Fibroblast of mammary gland (primary cell): ENCODE data around the gene DLG5.

ENCODE experiments used
- DNase-seq: peaks from one replicate; pipeline ENCODE4 v3.0.0-alpha.2; 2010; ENCODE audit warnings: low read depth
- H3K4me3 ChIP-seq: 2 replicates; pipeline ENCODE4 v1.5.1; 2011; ENCODE audit warnings: low read depth, mild to moderate bottlenecking, low read length, moderate library complexity; ENCODE audit not compliant: control insufficient read depth
- CTCF ChIP-seq: conservative IDR thresholded peaks from 2 replicates; pipeline ENCODE4 v1.5.1; 2011; ENCODE audit warnings: low read depth, low read length, inconsistent platforms; ENCODE audit not compliant: control insufficient read depth, insufficient read depth

Gene DLG5

DNA sequence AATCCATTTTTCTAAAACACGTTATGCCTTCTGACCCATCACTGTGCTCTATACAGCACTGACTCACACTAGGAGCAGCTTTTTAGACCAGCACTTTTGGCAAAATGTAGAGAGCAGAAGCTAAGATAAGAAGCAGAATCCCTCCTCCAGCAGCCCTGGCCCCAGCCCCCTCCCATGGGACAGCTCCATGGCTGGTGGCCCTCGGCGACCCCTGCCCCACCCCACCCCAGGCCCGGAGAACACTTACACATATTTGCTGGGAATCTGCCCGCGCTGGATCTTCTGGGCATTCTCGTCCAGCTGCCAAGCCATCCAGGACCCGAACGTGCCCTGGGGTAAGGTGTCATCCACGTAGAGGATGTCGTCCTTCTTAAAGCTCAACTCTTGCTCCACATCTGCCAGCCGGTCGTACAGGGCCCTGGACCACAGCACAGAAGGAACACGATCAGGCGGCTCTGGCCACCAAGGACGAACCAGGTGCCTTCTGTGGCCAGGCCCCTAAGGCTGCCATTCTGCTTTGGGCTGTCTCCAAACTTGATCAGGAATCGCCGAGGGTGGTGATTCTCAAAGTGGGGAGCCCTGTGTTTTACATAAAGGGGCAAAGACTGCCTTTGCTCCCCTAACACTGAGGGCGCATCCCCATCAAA is 119.9 kb downstream of the DLG5 start:
- H3K4me3 ChIP-seq: no peak overlapping the region
- no peak for TF ChIP-seq CTCF
- DNase-seq: no peak

DNA sequence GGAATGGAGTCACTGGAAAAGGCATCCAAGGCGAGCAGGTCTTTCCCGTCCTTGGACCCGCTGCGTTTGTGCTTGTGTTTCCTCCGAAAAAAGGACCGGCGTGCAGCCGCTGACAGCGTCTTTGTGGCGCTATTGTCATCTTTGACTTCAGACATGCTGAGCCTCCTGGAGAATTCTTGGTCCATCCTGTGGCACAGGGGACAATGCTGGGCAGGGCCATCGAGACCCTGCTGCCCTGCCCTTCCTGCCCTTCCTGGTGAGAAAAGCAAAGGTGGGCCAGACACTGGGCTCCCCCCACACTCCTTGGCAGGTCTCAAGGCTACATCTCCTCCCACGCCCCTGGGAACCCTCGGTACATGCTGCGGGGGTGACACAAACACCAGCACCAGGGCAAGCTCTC is 120.9 kb downstream of the DLG5 start:
- DNase-seq: no peak
- H3K4me3 ChIP-seq: no peak overlapping the region
- no peak for TF ChIP-seq CTCF

- no peak overlapping the region for H3K4me3 ChIP-seq
- no peak for TF ChIP-seq CTCF
- DNase-seq: no peak
Observed at GRCh38 chr10:77804371-77804770, 122.2 kb downstream of the DLG5 start.

DNA sequence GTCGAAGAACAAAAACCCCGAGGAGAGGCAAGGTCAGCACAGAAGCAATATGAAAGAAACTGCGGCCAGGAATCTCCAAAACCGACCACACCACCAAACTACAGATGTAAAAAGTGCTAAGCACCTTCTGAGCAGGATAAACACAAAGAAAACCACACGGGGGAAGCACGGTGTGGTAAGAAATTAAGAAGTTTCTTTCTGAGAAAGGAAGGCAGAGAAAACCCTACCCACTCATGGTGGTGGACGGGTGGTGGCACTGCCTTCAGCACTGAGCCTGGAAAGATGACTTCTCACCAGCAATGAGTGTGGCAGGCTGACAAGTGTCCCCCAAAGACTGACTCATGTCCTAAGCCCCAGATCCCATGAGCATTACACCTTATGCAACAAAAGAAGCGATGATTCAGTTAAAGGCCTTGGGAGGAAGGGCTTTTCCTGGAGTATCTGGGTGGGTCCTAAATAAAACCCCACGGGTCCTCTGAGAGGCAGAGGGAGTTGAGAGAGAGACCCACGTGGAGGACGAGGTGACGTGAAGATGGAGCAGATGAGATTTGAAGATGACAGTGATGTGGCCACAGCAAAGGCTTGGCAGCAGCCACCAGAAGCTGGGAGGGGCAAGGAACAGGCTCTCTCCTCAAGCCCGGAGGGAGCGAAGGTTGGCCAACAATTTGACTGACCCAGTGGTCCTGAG is 124.9 kb downstream of the DLG5 start:
- no peak for TF ChIP-seq CTCF
- no peak overlapping the region for H3K4me3 ChIP-seq
- DNase-seq: peak; percentile 61

DNA sequence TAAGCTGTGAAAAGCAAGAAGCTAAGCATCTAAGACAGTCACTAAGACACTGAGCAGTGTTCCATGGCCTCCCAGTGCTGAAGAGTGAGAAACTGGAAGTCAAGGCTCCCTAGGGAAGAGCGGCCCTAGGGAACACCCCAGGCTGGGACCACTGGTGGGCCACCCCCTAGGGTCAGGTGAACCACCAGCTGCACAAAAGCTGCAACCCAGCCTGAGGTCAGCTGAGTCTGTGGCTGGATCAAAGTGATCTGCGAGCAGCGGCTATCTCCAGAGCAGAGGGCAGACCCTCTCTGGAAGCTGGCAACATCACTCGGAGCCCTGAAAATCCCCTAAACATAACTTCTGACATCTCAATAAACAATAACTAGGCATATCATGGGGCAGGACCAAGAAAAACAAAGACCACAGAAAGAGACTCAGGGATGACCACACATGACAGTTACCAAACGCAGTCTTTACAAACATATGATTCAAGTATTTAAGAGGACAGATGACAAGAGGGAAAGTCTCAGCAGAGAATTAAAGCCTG is 125.8 kb downstream of the DLG5 start:
- TF ChIP-seq CTCF: no peak
- H3K4me3 ChIP-seq: no peak overlapping the region
- no peak for DNase-seq

DNA sequence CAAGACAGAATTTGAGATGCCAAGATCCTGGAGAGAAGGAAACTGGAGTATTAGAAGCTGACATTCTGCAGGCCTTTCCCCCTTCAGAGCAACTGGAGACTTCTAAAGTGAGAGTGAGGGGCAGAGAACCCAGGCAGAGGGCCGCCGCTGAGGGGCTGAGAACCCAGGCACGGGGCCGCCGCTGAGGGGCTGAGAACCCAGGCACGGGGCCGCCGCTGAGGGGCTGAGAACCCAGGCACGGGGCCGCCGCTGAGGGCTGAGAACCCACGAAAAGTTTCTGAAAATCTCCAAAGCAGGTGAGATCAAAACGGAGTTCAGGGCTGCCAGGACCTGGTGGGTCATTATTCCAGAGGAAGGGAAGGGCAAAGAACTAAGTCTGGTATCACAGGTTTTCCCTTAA is 126.2 kb downstream of the DLG5 start:
- no peak for TF ChIP-seq CTCF
- H3K4me3 ChIP-seq: no peak overlapping the region
- DNase-seq: no peak
